SH-SY5Y (cell line): ENCODE measurements around the gene RBBP8NL.

Experiments
- GATA2 ChIP-seq: IDR thresholded peaks from 2 replicates; pipeline ENCODE4 v1.6.1; 2011; ENCODE audit warnings: mild to moderate bottlenecking, low read depth, low read length
- GATA3 ChIP-seq: IDR thresholded peaks from 2 replicates; pipeline ENCODE4 v1.6.1; 2011; ENCODE audit warnings: low read depth, mild to moderate bottlenecking, low read length, moderate library complexity

DNA sequence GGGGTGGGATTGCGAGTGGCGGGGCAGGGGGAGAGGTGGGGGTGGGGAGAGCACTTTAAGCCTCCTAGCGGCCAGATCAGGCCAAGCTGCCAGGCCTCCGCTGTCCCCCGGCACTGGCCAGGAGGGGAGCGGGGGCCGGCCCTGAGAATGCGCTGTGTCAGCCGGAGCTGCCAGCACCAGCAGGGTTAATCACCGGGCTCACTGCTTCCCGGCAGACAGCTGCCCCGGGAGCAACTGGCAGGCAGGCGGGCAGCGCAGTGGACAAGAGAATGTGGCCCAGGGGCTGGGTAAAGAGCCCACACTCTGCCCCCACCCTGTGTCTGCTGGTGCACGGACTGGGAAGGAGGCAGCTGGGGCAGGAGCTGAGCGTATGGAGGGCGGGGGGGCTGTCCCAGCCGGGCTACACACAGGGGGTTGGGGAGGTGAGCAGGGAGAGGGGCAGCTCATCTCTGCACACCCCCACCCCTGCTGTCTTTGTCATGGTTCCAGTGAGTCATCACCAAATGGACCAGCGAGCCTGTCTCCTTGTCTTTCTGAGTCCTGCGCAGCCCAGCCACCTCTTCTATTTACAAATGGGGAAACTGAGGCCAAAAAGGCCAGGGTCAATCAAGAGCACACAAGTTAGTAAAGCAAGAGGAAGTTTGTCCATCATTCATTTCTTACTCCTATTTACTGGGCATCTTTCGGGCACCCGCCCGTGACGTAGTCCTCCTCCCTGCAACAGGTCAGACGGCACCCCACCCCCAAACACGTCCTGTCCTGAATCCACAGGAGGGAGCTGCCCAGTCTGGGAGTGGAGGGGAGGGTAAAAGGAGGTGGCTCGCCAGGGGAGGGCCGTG, 58.1 kb downstream of the RBBP8NL start:
- no peak for TF ChIP-seq GATA2
- TF ChIP-seq GATA3: no peak
